Immature natural killer cell (primary cell): ENCODE data around the gene ZNF423. TPM values are rescaled to one million over a fixed set of nuclear protein-coding genes. Genes with fewer than 3 reads are reported as not detected.

Experiments
- DNase-seq, 3 donors: peaks; one replicate each; pipeline ENCODE4 v3.0.0; 2022; ENCODE audit warnings: mixed read lengths in 1 of 3
- H3K27ac Mint-ChIP-seq, 6 donors: one replicate each; pipeline ENCODE4 v1.8.0; 2020; ENCODE audit warnings: mixed read lengths in 6 of 6, mild to moderate bottlenecking in 5 of 6, inconsistent platforms in 4 of 6, moderate library complexity in 3 of 6
- H3K27me3 Mint-ChIP-seq, 3 donors: one replicate each; pipeline ENCODE4 v1.8.0; 2020 to 2021; ENCODE audit warnings: low read depth in 3 of 3, mild to moderate bottlenecking in 3 of 3, mixed read lengths in 3 of 3, moderate library complexity in 3 of 3, inconsistent platforms in 1 of 3
- H3K36me3 Mint-ChIP-seq, 3 donors: one replicate each; pipeline ENCODE4 v1.8.0; 2020; ENCODE audit warnings: mixed read lengths in 3 of 3, inconsistent platforms in 2 of 3, mild to moderate bottlenecking in 2 of 3
- H3K4me1 Mint-ChIP-seq, 2 donors: one replicate each; pipeline ENCODE4 v1.8.0; 2020; ENCODE audit warnings: inconsistent platforms in 2 of 2, mild to moderate bottlenecking in 2 of 2, mixed read lengths in 2 of 2, moderate library complexity in 1 of 2
- H3K4me3 Mint-ChIP-seq, 5 donors: one replicate each; pipeline ENCODE4 v1.8.0; 2020; ENCODE audit warnings: mild to moderate bottlenecking in 5 of 5, mixed read lengths in 5 of 5, inconsistent platforms in 3 of 5, moderate library complexity in 3 of 5
- H3K9me3 Mint-ChIP-seq, 6 donors: one replicate each; pipeline ENCODE4 v1.8.0; 2020; ENCODE audit warnings: mild to moderate bottlenecking in 6 of 6, mixed read lengths in 6 of 6, inconsistent platforms in 4 of 6, moderate library complexity in 3 of 6
- polyA plus RNA-seq, 3 donors: library from polyadenylated mRNA; unstranded; fragments of 300-500 nt; fragmentation: Illumina TruSeq; gene quantifications; one replicate each; pipeline ENCODE4 v1.2.3, GENCODE V29; 2021

Gene ZNF423
- polyA plus RNA-seq, 3 donors from 2014 or later, result not detected

DNA sequence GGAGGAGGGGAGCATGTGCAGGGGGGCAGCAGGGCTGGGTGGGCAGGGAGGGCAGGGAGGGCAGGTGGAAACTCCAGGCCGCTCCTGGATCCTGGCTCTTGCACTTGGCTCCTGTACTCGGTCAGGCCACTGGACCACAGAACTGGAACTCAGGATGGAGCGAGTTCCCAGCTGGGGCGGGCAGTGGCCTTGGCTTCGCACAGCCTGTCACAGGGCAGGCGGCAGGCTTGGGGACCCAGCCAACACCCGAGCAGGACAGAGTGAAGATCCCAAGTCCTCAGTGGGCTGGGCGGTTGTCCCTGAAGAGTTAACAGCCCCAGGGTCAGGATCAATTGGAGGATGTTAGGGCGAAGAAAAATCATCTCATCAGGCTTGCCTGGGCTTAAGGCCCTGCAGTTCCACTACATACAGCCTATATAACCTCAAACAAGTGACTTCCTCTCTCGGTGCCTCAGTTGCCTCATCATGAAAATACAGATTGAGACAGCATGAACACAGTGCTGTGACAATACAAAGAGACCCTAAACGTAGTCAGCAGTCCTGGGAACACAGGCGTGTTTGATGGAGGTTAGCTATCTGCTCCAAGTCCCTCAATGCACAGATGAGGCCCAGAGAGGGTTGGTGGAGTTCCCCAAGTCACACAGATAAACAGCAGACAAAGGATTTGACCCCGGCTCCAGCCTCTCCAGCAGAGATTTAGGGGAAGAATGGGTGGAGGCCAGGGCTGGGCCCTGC, 21.9 kb downstream of the ZNF423 start:
- Mint-ChIP-seq H3K9me3 (no peaks in the 10 kb centered on the region), H3K27ac (no peak overlapping the region), H3K4me3 (no peak overlapping the region), H3K4me1 (no peaks in the 10 kb centered on the region), H3K27me3 (peaks cover 3 to 6% (median 6%) of the 10 kb centered on the region in 3 donors), H3K36me3 (no peaks in the 10 kb centered on the region)
- DNase-seq, result no peak

DNA sequence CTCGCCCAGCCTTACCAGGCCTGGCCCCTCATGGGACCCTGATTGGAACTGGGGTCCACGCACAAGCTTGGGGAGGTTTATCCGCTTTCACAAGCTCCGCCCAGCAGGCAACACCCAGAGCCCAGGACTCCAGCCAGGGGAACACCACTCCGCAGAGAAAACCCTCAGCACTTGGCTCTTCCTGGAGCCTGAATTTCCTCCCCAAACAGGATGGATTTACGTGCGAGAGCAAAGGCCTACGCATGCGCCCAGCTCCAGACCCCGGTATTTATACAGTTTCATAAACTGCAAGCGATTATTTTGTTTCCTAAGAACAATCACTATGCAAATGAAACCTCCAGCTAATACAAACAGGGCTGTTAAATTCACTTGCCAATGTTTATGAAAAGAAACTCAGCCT, 22.8 kb downstream of the ZNF423 start:
- Mint-ChIP-seq H3K36me3 (no peaks in the 10 kb centered on the region), H3K4me3 (no peak overlapping the region), H3K4me1 (no peaks in the 10 kb centered on the region), H3K27ac (no peak overlapping the region), H3K9me3 (no peaks in the 10 kb centered on the region), H3K27me3 (peaks cover 3 to 6% (median 6%) of the 10 kb centered on the region in 3 donors)
- no peak for DNase-seq

DNA sequence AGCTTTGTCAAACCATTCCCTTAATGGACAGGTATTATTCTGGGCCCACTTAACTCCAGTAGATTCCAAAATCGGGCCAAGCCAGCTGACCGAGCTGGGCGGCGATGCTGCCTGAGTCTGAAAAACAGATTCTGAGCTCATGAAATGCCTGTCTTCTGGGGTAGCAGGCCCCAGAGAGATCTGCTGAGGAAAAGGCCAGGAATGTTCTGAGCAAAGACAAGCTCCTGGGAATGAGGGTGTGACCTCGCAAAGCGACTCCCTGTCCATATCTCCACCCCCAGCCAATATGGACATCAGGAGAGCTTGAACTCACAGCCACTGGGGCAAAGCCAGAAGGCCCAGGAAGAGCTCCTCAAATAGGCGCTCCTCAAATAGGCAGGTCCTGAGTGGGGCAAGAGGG, 23.7 kb downstream of the ZNF423 start:
- Mint-ChIP-seq H3K4me1 (no peaks in the 10 kb centered on the region), H3K4me3 (no peak overlapping the region)

DNA sequence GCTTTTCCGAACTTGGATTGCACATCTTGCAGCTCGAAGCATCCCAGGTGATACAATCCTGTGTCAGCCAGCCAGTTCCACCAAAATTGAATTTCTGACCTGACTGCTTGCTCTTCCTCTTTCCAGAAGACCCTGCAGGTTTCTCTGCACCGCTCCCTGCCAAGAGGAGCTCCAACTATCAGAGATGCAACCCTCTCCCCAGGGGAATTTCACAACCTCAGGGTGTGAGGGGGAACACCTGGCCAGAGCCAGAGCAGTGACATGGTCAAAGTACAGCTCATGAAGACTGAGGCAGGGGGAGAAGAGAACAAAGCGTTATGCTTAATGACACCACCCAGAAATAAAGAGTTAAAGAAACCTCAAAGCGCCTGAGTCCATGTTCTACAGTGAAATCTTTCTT, 25.0 kb downstream of the ZNF423 start:
- Mint-ChIP-seq H3K4me3 (no peak overlapping the region), H3K36me3 (no peaks in the 10 kb centered on the region), H3K27me3 (peaks cover 0 to 5% (median 1%) of the 10 kb centered on the region in 3 donors), H3K27ac (no peak overlapping the region), H3K4me1 (no peaks in the 10 kb centered on the region), H3K9me3 (no peaks in the 10 kb centered on the region)
- no peak for DNase-seq

More for the DNA sequence above, 23.7 kb downstream of the ZNF423 start:
- H3K27ac Mint-ChIP-seq, result no peak overlapping the region
- H3K36me3 Mint-ChIP-seq, result no peaks in the 10 kb centered on the region
- peaks cover 0 to 6% (median 1%) of the 10 kb centered on the region in 3 donors for H3K27me3 Mint-ChIP-seq
- H3K9me3 Mint-ChIP-seq, result no peaks in the 10 kb centered on the region
- no peak for DNase-seq

- Mint-ChIP-seq H3K9me3 (no peaks in the 10 kb centered on the region), H3K36me3 (no peaks in the 10 kb centered on the region), H3K27me3 (peaks cover 0 to 5% (median 0%) of the 10 kb centered on the region in 3 donors), H3K4me1 (no peaks in the 10 kb centered on the region), H3K4me3 (no peak overlapping the region), H3K27ac (no peak overlapping the region)
- DNase-seq, result no peak
Measured at GRCh38 chr16:49828533-49829267, 27.2 kb downstream of the ZNF423 start.

DNA sequence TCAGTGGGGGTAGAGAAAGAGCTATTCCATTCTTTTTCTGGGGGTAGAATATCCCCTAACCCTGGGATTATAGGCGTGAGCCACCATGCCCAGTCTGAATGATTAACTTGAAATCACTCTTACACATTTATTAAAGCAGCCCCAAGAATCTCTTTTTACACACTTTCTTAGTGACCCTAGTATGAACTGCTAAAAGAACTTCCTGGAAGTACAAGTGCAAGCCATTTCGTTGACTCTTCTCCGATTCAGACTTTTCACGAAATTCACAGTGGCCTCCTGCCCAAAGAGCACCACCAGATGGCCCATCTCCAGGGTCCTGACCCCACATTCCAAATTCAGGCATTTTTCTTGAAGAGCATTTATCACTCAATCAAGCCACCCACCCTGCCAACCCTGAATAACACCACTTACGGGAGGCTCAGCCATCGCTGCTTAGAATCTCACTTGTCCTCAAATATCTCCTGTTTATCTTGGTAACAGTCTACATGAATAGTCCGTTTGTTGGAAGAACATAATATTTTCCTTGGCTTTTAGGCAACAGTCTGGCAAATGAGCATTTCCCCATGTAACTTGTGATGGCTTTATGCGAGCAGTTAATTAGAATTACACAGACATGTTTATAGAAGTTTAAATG, 28.0 kb downstream of the ZNF423 start:
- no peak overlapping the region for H3K27ac Mint-ChIP-seq
- no peaks in the 10 kb centered on the region for H3K9me3 Mint-ChIP-seq
- no peak for DNase-seq
- no peak overlapping the region for H3K4me3 Mint-ChIP-seq
- no peaks in the 10 kb centered on the region for H3K4me1 Mint-ChIP-seq
- peaks cover 0 to 5% (median 0%) of the 10 kb centered on the region in 3 donors for H3K27me3 Mint-ChIP-seq
- H3K36me3 Mint-ChIP-seq, result no peaks in the 10 kb centered on the region

DNA sequence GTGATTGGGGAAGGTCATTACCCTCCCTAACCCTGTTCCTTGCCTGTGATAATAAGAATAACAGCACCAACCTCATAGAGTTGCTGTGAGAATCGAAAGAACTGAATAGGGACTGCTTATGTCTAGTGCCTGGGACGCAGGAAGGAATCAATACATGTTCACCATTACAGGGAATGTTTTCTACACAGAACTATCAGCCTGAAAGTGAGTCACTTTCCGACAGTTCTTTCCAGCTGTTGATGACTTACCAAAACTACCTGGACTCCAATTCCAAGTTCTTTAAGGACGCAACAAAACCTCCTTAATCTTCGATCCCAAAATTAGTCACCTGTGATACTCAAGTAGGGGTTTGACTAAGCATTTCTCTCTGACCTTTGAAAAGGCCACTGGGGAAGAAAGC, 29.4 kb downstream of the ZNF423 start:
- no peaks in the 10 kb centered on the region for H3K4me1 Mint-ChIP-seq
- no peaks in the 10 kb centered on the region for H3K36me3 Mint-ChIP-seq
- no peak overlapping the region for H3K27ac Mint-ChIP-seq
- DNase-seq, result no peak
- H3K9me3 Mint-ChIP-seq, result no peaks in the 10 kb centered on the region
- H3K4me3 Mint-ChIP-seq, result no peak overlapping the region
- peaks cover 0 to 5% (median 0%) of the 10 kb centered on the region in 3 donors for H3K27me3 Mint-ChIP-seq

GRCh38 chr16:49825041-49825440, 30.9 kb downstream of the ZNF423 start:
- H3K27ac Mint-ChIP-seq, result no peak overlapping the region
- no peak for DNase-seq
- no peaks in the 10 kb centered on the region for H3K36me3 Mint-ChIP-seq
- H3K4me3 Mint-ChIP-seq, result no peak overlapping the region
- H3K27me3 Mint-ChIP-seq, result peaks cover 0 to 1% (median 0%) of the 10 kb centered on the region in 3 donors
- no peaks in the 10 kb centered on the region for H3K4me1 Mint-ChIP-seq
- no peaks in the 10 kb centered on the region for H3K9me3 Mint-ChIP-seq

- no peak overlapping the region for H3K4me3 Mint-ChIP-seq
- DNase-seq, result no peak
- no peaks in the 10 kb centered on the region for H3K9me3 Mint-ChIP-seq
- no peaks in the 10 kb centered on the region for H3K36me3 Mint-ChIP-seq
- H3K27ac Mint-ChIP-seq, result no peak overlapping the region
- H3K4me1 Mint-ChIP-seq, result no peaks in the 10 kb centered on the region
- H3K27me3 Mint-ChIP-seq, result peaks cover 0 to 2% (median 2%) of the 10 kb centered on the region in 3 donors
Measured at GRCh38 chr16:49824593-49824992, 31.3 kb downstream of the ZNF423 start.

DNA sequence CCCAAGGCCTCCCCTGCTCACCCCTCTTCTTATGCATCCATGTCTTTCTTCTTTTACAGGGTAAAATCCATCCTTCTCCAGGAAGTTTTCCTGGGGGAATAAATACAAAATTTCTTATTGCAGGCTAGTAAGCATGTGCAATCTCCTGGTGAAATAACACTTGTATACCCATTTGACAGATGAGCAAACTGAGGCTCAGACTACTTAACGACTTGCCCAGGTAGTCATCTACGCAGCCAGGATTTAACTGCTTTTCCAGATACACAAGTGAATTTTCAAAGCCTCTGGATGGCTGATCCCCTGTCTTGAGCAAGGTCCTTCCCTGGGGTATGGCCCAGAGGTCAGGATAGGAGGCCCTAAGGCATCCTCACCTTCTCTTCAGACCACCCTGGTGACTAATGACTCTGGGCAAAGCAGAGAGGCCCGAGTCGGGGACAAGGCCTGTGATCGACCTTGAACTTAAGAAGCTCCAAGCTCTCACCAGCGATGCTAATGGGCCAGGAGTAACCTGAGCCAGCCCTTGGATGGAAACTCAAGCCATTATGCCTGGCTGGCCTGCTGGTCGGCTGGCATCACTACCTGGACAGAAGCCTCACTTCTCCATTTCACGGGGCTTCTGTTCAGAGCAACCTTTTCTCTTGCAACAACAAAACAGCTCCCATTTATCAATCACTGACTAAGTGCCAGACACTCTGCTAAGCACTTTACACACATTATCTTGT, 33.1 kb downstream of the ZNF423 start:
- Mint-ChIP-seq H3K9me3 (no peaks in the 10 kb centered on the region), H3K4me1 (no peaks in the 10 kb centered on the region), H3K36me3 (no peaks in the 10 kb centered on the region), H3K4me3 (no peak overlapping the region), H3K27me3 (peaks cover 0 to 4% (median 2%) of the 10 kb centered on the region in 3 donors), H3K27ac (no peak overlapping the region)
- no peak for DNase-seq

- no peak overlapping the region for H3K4me3 Mint-ChIP-seq
- no peaks in the 10 kb centered on the region for H3K4me1 Mint-ChIP-seq
- H3K36me3 Mint-ChIP-seq, result no peaks in the 10 kb centered on the region
- no peaks in the 10 kb centered on the region for H3K9me3 Mint-ChIP-seq
- peaks cover 0 to 4% (median 4%) of the 10 kb centered on the region in 3 donors for H3K27me3 Mint-ChIP-seq
- no peak overlapping the region for H3K27ac Mint-ChIP-seq
- DNase-seq, result no peak
Measured at GRCh38 chr16:49821614-49822282, 34.2 kb downstream of the ZNF423 start.

DNA sequence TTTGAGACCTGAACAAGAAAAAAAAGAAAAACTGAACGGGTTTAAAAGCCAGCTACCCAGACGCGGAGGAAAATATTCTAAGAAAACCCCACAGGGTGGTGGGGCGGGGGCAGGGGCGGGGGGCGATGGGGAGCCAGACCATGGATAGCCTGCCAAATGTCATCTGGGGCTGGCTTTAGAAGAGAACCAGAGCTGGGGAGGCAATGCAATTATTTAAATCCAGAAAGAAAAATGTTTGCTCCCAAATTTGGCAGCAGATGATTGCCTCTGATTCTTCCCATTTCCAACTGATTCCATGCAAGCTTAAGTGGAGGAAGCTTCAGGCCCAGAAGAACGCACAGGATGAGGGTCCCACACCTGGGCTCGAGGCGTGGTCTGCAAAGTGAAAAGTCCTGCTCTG, 34.8 kb downstream of the ZNF423 start:
- H3K27me3 Mint-ChIP-seq, result peaks cover 0 to 5% (median 4%) of the 10 kb centered on the region in 3 donors
- no peak for DNase-seq
- no peak overlapping the region for H3K4me3 Mint-ChIP-seq
- H3K4me1 Mint-ChIP-seq, result no peaks in the 10 kb centered on the region
- no peak overlapping the region for H3K27ac Mint-ChIP-seq
- no peaks in the 10 kb centered on the region for H3K9me3 Mint-ChIP-seq
- no peaks in the 10 kb centered on the region for H3K36me3 Mint-ChIP-seq

GRCh38 chr16:49817754-49818507, 38.0 kb downstream of the ZNF423 start:
- H3K27me3 Mint-ChIP-seq, result peaks cover 0 to 8% (median 7%) of the 10 kb centered on the region in 3 donors

More at GRCh38 chr16:49817754-49818507, 38.0 kb downstream of the ZNF423 start:
- no peak overlapping the region for H3K27ac Mint-ChIP-seq
- no peaks in the 10 kb centered on the region for H3K36me3 Mint-ChIP-seq
- H3K4me1 Mint-ChIP-seq, result no peaks in the 10 kb centered on the region
- H3K9me3 Mint-ChIP-seq, result no peaks in the 10 kb centered on the region
- DNase-seq, result no peak
- H3K4me3 Mint-ChIP-seq, result no peak overlapping the region
